GM12878 (cell line): ENCODE data around the gene CLEC12A. TPM values are rescaled to one million over a fixed set of nuclear protein-coding genes. Genes with fewer than 3 reads are reported as not detected.

ENCODE experiments used
- CBX5 ChIP-seq: sonication (generic); IDR thresholded peaks from 2 replicates; pipeline ENCODE4 v1.6.1; 2016; ENCODE audit warnings: low read depth, moderate library complexity, mild to moderate bottlenecking, inconsistent platforms
- CREB1 ChIP-seq: IDR thresholded peaks from 2 replicates; pipeline ENCODE4 v1.6.1; 2012; ENCODE audit warnings: low read depth, mild to moderate bottlenecking, inconsistent platforms
- CTCF ChIP-seq, 3 experiments: IDR thresholded peaks in 2 of 3; conservative IDR thresholded peaks in 1 of 3; 2 replicates each; pipeline ENCODE4 v1.5.1; 2011; ENCODE audit warnings: low read depth in 3 of 3, low read length in 3 of 3, mild to moderate bottlenecking in 3 of 3, control low read depth in 2 of 3, moderate library complexity in 2 of 3, inconsistent platforms in 1 of 3, mixed read lengths in 1 of 3; ENCODE audit not compliant: control insufficient read depth in 2 of 3, insufficient read depth in 1 of 3; ENCODE audit errors: extremely low read depth in 1 of 3
- DPF2 ChIP-seq: fragments of 450-650 bp; IDR thresholded peaks from 2 replicates; pipeline ENCODE4 v1.6.1; 2017; ENCODE audit warnings: mild to moderate bottlenecking
- EZH2 ChIP-seq: IDR thresholded peaks from 2 replicates; pipeline ENCODE4 v1.6.1; 2012; ENCODE audit warnings: low read depth, mild to moderate bottlenecking, control low read depth, inconsistent platforms, low read length, borderline replicate concordance; ENCODE audit not compliant: control insufficient read depth
- FOS ChIP-seq: IDR thresholded peaks from 3 replicates; pipeline ENCODE4 v1.6.1; 2011; ENCODE audit warnings: borderline replicate concordance; ENCODE audit not compliant: insufficient read length; ENCODE audit errors: extremely low read depth
- GATAD2B ChIP-seq: fragments of 450-650 bp; conservative IDR thresholded peaks from 2 replicates; pipeline ENCODE4 v1.6.1; 2017; ENCODE audit warnings: low read depth, mild to moderate bottlenecking, moderate library complexity
- HDGF ChIP-seq: fragments of 450-650 bp; IDR thresholded peaks from 2 replicates; pipeline ENCODE4 v1.6.1; 2016; ENCODE audit warnings: antibody characterized with exemption
- IKZF1 ChIP-seq: fragments of 450-650 bp; conservative IDR thresholded peaks from 2 replicates; pipeline ENCODE4 v1.6.1; 2017; ENCODE audit warnings: antibody characterized with exemption, mild to moderate bottlenecking
- IRF3 ChIP-seq: fragments of 450-650 bp; IDR thresholded peaks from 2 replicates; pipeline ENCODE4 v1.6.1; 2014; ENCODE audit warnings: mild to moderate bottlenecking
- JUNB ChIP-seq: IDR thresholded peaks from 2 replicates; pipeline ENCODE4 v1.6.1; 2016; ENCODE audit warnings: antibody characterized with exemption, mild to moderate bottlenecking
- JUND ChIP-seq: IDR thresholded peaks from 2 replicates; pipeline ENCODE4 v1.6.1; 2012; ENCODE audit warnings: low read depth, mild to moderate bottlenecking, low read length, improper control_type of control experiment, moderate library complexity
- KAT2A ChIP-seq: conservative IDR thresholded peaks from 2 replicates; pipeline ENCODE4 v1.6.1; 2011; ENCODE audit warnings: low read depth, low read length; ENCODE audit not compliant: control insufficient read depth
- KDM1A ChIP-seq: fragments of 200-600 bp; sonication (generic); IDR thresholded peaks from 2 replicates; pipeline ENCODE4 v1.6.1; 2016; ENCODE audit warnings: borderline replicate concordance
- NFXL1 ChIP-seq: fragments of 450-650 bp; IDR thresholded peaks from 2 replicates; pipeline ENCODE4 v1.6.1; 2017; ENCODE audit warnings: antibody characterized with exemption, mild to moderate bottlenecking, borderline replicate concordance
- NFYB ChIP-seq: IDR thresholded peaks from 2 replicates; pipeline ENCODE4 v1.6.1; 2011; ENCODE audit warnings: low read depth, mild to moderate bottlenecking, low read length, improper control_type of control experiment, moderate library complexity; ENCODE audit not compliant: insufficient read depth
- PAX5 ChIP-seq: IDR thresholded peaks from 2 replicates; pipeline ENCODE4 v1.6.1; 2011; ENCODE audit warnings: low read depth, low read length, borderline replicate concordance
- ZBTB33 ChIP-seq: fragments of 450-650 bp; IDR thresholded peaks from 2 replicates; pipeline ENCODE4 v1.6.1; 2017; ENCODE audit warnings: mild to moderate bottlenecking
- ZNF217 ChIP-seq: fragments of 450-650 bp; IDR thresholded peaks from 2 replicates; pipeline ENCODE4 v1.6.1; 2017; ENCODE audit warnings: antibody characterized with exemption, mild to moderate bottlenecking
- ZNF622 ChIP-seq: fragments of 450-650 bp; IDR thresholded peaks from 2 replicates; pipeline ENCODE4 v1.6.1; 2017; ENCODE audit warnings: mild to moderate bottlenecking, inconsistent platforms
- ZSCAN29 ChIP-seq: fragments of 450-650 bp; IDR thresholded peaks from 2 replicates; pipeline ENCODE4 v1.6.1; 2017; ENCODE audit warnings: mild to moderate bottlenecking, moderate library complexity
- polyA plus RNA-seq, 11 experiments: library from polyadenylated mRNA; depleted of rRNA in 4 of 11; unstranded in 6 of 11; stranded (reverse) in 5 of 11; fragments of >200 nt; fragmentation: Nextera tagmentation in 4 of 11; fragmentation: Illumina TruSeq in 1 of 11; extraction: Ambion mirVana in 4 of 11; extraction: Trizol in 1 of 11; gene quantifications; 1 replicate in 1 of 11; 2 replicates in 10 of 11; pipeline versions ENCODE4 v1.2.1 to v1.2.3, GENCODE V29; 2011 to 2016; ENCODE audit warnings: inconsistent platforms in 2 of 11, missing spikeins in 2 of 11, low read depth in 1 of 11
- total RNA-seq, 4 experiments: library from RNA; depleted of rRNA in 3 of 4; stranded (reverse); fragments of >200 nt in 3 of 4; fragmentation: Illumina TruSeq in 1 of 4; extraction: Trizol in 1 of 4; gene quantifications; 2 replicates each; pipeline versions ENCODE4 v1.2.1 to v1.2.3, GENCODE V29; 2013 to 2021
- TF ChIP-seq, protein P1 (sequence below): IDR thresholded peaks from 2 replicates; pipeline ENCODE4 v1.6.1; 2012; ENCODE audit warnings: mild to moderate bottlenecking, low read depth, low read length
- TF ChIP-seq, protein P2 (sequence below): IDR thresholded peaks from 2 replicates; pipeline ENCODE4 v1.6.1; 2012; ENCODE audit warnings: low read length, inconsistent platforms

The CLEC12A gene
- total and polyA plus RNA-seq, 10 of the 15 experiments (the other 5 are each of a cell fraction or from before 2014, with no cell fraction given) = 0.07 to 0.21 TPM; not detected in 8

DNA sequence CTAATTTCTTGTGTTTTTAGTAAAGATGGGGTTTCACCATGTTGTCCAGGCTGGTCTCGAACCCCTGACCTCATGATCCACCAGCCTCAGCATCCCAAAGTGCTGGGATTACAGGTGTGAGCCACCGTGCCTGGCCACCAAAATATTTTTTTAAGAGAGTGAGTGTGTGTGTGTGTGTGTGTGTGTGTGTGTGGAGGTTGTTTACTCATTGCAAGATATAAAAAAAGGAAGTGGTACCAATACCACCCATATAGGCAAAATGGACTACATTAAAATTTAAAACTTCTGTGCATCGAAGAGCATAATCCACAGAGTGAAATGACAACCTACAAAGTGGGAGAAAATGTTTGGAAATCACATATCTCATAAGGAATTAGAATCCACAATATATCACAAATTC lies 23.5 kb upstream of the CLEC12A start (continued):
- TF ChIP-seq, protein P1, sequence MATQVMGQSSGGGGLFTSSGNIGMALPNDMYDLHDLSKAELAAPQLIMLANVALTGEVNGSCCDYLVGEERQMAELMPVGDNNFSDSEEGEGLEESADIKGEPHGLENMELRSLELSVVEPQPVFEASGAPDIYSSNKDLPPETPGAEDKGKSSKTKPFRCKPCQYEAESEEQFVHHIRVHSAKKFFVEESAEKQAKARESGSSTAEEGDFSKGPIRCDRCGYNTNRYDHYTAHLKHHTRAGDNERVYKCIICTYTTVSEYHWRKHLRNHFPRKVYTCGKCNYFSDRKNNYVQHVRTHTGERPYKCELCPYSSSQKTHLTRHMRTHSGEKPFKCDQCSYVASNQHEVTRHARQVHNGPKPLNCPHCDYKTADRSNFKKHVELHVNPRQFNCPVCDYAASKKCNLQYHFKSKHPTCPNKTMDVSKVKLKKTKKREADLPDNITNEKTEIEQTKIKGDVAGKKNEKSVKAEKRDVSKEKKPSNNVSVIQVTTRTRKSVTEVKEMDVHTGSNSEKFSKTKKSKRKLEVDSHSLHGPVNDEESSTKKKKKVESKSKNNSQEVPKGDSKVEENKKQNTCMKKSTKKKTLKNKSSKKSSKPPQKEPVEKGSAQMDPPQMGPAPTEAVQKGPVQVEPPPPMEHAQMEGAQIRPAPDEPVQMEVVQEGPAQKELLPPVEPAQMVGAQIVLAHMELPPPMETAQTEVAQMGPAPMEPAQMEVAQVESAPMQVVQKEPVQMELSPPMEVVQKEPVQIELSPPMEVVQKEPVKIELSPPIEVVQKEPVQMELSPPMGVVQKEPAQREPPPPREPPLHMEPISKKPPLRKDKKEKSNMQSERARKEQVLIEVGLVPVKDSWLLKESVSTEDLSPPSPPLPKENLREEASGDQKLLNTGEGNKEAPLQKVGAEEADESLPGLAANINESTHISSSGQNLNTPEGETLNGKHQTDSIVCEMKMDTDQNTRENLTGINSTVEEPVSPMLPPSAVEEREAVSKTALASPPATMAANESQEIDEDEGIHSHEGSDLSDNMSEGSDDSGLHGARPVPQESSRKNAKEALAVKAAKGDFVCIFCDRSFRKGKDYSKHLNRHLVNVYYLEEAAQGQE = no peak
- no peak for TF ChIP-seq NFYB
- TF ChIP-seq ZBTB33 = no peak
- TF ChIP-seq JUND = no peak
- TF ChIP-seq ZNF622 = no peak
- no peak for TF ChIP-seq ZSCAN29
- TF ChIP-seq NFXL1 = no peak
- no peak for TF ChIP-seq IRF3
- no peak for TF ChIP-seq CBX5
- TF ChIP-seq, protein P2, sequence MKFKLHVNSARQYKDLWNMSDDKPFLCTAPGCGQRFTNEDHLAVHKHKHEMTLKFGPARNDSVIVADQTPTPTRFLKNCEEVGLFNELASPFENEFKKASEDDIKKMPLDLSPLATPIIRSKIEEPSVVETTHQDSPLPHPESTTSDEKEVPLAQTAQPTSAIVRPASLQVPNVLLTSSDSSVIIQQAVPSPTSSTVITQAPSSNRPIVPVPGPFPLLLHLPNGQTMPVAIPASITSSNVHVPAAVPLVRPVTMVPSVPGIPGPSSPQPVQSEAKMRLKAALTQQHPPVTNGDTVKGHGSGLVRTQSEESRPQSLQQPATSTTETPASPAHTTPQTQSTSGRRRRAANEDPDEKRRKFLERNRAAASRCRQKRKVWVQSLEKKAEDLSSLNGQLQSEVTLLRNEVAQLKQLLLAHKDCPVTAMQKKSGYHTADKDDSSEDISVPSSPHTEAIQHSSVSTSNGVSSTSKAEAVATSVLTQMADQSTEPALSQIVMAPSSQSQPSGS = peak; percentile 44
- no peak for TF ChIP-seq GATAD2B
- TF ChIP-seq ZNF217 = no peak
- no peak for TF ChIP-seq FOS
- TF ChIP-seq CTCF (IDR thresholded peaks at IDR 0.05 in 2 of 3, conservative IDR thresholded peaks at IDR 0.05 in 1 of 3; ENCODE audit: control insufficient read depth in 2 of 3, extremely low read depth in 1 of 3, insufficient read depth in 1 of 3, low read depth in 3 of 3, low read length in 3 of 3) = no peak
- TF ChIP-seq JUNB = peak; percentile 75
- no peak for TF ChIP-seq KAT2A
- TF ChIP-seq DPF2 = peak; percentile 67
- TF ChIP-seq KDM1A = no peak
- TF ChIP-seq CREB1 = no peak
- TF ChIP-seq IKZF1 = no peak
- no peak for TF ChIP-seq PAX5
- TF ChIP-seq EZH2 = no peak
- TF ChIP-seq HDGF = no peak
